ENCODE results near the gene VTCN1. TPM values are rescaled to one million over a fixed set of nuclear protein-coding genes. Genes with fewer than 3 reads are reported as not detected.
A peak's percentile ranks its signal among the peaks of the same experiment; 100 is the strongest.

Gene VTCN1
- total and polyA plus RNA-seq, 2 experiments from 2014 or later = 12.4 to 14.9 TPM

- H3K36me3 ChIP-seq (replicated peaks; ENCODE audit: insufficient read depth, low read depth) = no peaks in the 10 kb centered on the region
- no peak overlapping the region for H2AFZ ChIP-seq
- 89% methylated on average over 4 of the region's 4 CpGs for WGBS (ENCODE audit: low lambda C conversion rate, missing lambda C conversion rate)
- H3K9me3 ChIP-seq (ENCODE audit: low read depth) = no peaks in the 10 kb centered on the region
- no peak for DNase-seq (ENCODE audit: low spot score)
- H3K79me2 ChIP-seq = no peaks in the 10 kb centered on the region
- H3K4me2 ChIP-seq = peak overlapping the region; percentile 53
- TF ChIP-seq CTCF (IDR thresholded peaks at IDR 0.05; ENCODE audit: poor library complexity) = no peak
- TF ChIP-seq EZH2phosphoT487 (IDR thresholded peaks at IDR 0.05; ENCODE audit: low read depth, severe bottlenecking, unreplicated experiment) = no peak
- no peak for TF ChIP-seq EZH2 (IDR thresholded peaks at IDR 0.05; ENCODE audit: borderline replicate concordance)
- no peaks in the 10 kb centered on the region for H3K9me2 ChIP-seq (replicated peaks; ENCODE audit: insufficient read depth)
- H3K27me3 ChIP-seq = no peaks in the 10 kb centered on the region
- no peak overlapping the region for H3K4me3 ChIP-seq
- H3K4me1 ChIP-seq (ENCODE audit: insufficient read depth) = no peaks in the 10 kb centered on the region
- H4K20me1 ChIP-seq (ENCODE audit: insufficient read depth, poor library complexity, severe bottlenecking) = no peaks in the 10 kb centered on the region
- H3K27ac ChIP-seq = peak overlapping the region; percentile 83
Observed at GRCh38 chr1:117210386-117210785, 341 bp downstream of the VTCN1 start.

- Histone ChIP-seq H2AFZ (no peak overlapping the region), H4K20me1 (ENCODE audit: insufficient read depth, poor library complexity, severe bottlenecking) (no peaks in the 10 kb centered on the region), H3K4me3 (no peak overlapping the region), H3K9me3 (ENCODE audit: low read depth) (no peaks in the 10 kb centered on the region), H3K79me2 (no peaks in the 10 kb centered on the region), H3K27me3 (no peaks in the 10 kb centered on the region), H3K4me2 (peak overlapping the region; percentile 53), H3K4me1 (ENCODE audit: insufficient read depth) (no peaks in the 10 kb centered on the region), H3K36me3 (replicated peaks; ENCODE audit: insufficient read depth, low read depth) (no peaks in the 10 kb centered on the region), H3K27ac (no peak overlapping the region), H3K9me2 (replicated peaks; ENCODE audit: insufficient read depth) (no peaks in the 10 kb centered on the region)
- TF ChIP-seq CTCF (IDR thresholded peaks at IDR 0.05; ENCODE audit: poor library complexity) (no peak), EZH2phosphoT487 (IDR thresholded peaks at IDR 0.05; ENCODE audit: low read depth, severe bottlenecking, unreplicated experiment) (no peak), EZH2 (IDR thresholded peaks at IDR 0.05; ENCODE audit: borderline replicate concordance) (no peak)
- DNase-seq (ENCODE audit: low spot score) = no peak
- WGBS (ENCODE audit: low lambda C conversion rate, missing lambda C conversion rate) = 48% methylated on average over 3 of the region's 3 CpGs
Observed at GRCh38 chr1:117209094-117209493, 1.6 kb downstream of the VTCN1 start.

- no peaks in the 10 kb centered on the region for H3K9me3 ChIP-seq (ENCODE audit: low read depth)
- WGBS (ENCODE audit: low lambda C conversion rate, missing lambda C conversion rate) = 73% methylated on average over 3 of the region's 3 CpGs
- TF ChIP-seq EZH2 (IDR thresholded peaks at IDR 0.05; ENCODE audit: borderline replicate concordance) (no peak), CTCF (IDR thresholded peaks at IDR 0.05; ENCODE audit: poor library complexity) (no peak), EZH2phosphoT487 (IDR thresholded peaks at IDR 0.05; ENCODE audit: low read depth, severe bottlenecking, unreplicated experiment) (no peak)
- H3K36me3 ChIP-seq (replicated peaks; ENCODE audit: insufficient read depth, low read depth) = no peaks in the 10 kb centered on the region
- DNase-seq (ENCODE audit: low spot score) = no peak
- H3K4me2 ChIP-seq = peak overlapping the region; percentile 53
- H3K79me2 ChIP-seq = no peaks in the 10 kb centered on the region
- H4K20me1 ChIP-seq (ENCODE audit: insufficient read depth, poor library complexity, severe bottlenecking) = no peaks in the 10 kb centered on the region
- no peak overlapping the region for H3K4me3 ChIP-seq
- H3K4me1 ChIP-seq (ENCODE audit: insufficient read depth) = no peaks in the 10 kb centered on the region
- no peaks in the 10 kb centered on the region for H3K27me3 ChIP-seq
- no peak overlapping the region for H2AFZ ChIP-seq
- H3K27ac ChIP-seq = no peak overlapping the region
- no peaks in the 10 kb centered on the region for H3K9me2 ChIP-seq (replicated peaks; ENCODE audit: insufficient read depth)
Observed at GRCh38 chr1:117208580-117208979, 2.1 kb downstream of the VTCN1 start.

GRCh38 chr1:117205368-117205767, 5.4 kb downstream of the VTCN1 start:
- no peaks in the 10 kb centered on the region for H3K4me1 ChIP-seq (ENCODE audit: insufficient read depth)
- no peak overlapping the region for H3K4me3 ChIP-seq
- H4K20me1 ChIP-seq (ENCODE audit: insufficient read depth, poor library complexity, severe bottlenecking) = no peaks in the 10 kb centered on the region
- H2AFZ ChIP-seq = no peak overlapping the region
- no peak overlapping the region for H3K27ac ChIP-seq
- TF ChIP-seq CTCF (IDR thresholded peaks at IDR 0.05; ENCODE audit: poor library complexity) = no peak
- no peak overlapping the region for H3K4me2 ChIP-seq
- DNase-seq (ENCODE audit: low spot score) = no peak
- no peaks in the 10 kb centered on the region for H3K36me3 ChIP-seq (replicated peaks; ENCODE audit: insufficient read depth, low read depth)
- H3K79me2 ChIP-seq = no peaks in the 10 kb centered on the region
- WGBS (ENCODE audit: low lambda C conversion rate, missing lambda C conversion rate) = 54% methylated on average over 2 of the region's 2 CpGs
- H3K27me3 ChIP-seq = peaks cover 3% of the 10 kb centered on the region
- no peaks in the 10 kb centered on the region for H3K9me3 ChIP-seq (ENCODE audit: low read depth)
- H3K9me2 ChIP-seq (replicated peaks; ENCODE audit: insufficient read depth) = no peaks in the 10 kb centered on the region

Measured in hepatocyte (in vitro differentiated cells).